ENCODE data around the gene HDAC7.
A peak's percentile ranks its signal among the peaks of the same experiment; 100 is the strongest.

The HDAC7 gene

GRCh38 chr12:47740606-47741339, 78.9 kb downstream of the HDAC7 start:
- Histone ChIP-seq H4K20me1 (ENCODE audit: insufficient read depth, low read length, poor library complexity, severe bottlenecking) (no peaks in the 10 kb centered on the region), H3K36me3 (ENCODE audit: insufficient read depth, low read length) (no peaks in the 10 kb centered on the region), H3K9me2 (replicated peaks; ENCODE audit: low read depth, low read length) (no peaks in the 10 kb centered on the region), H3K9me3 (ENCODE audit: insufficient read depth, low read depth, low read length) (no peaks in the 10 kb centered on the region), H3K4me1 (ENCODE audit: insufficient read depth, low read length, poor library complexity, severe bottlenecking) (peaks cover 42% of the 10 kb centered on the region), H3K9ac (ENCODE audit: low read depth, low read length, poor library complexity, severe bottlenecking) (peak overlapping the region; percentile 77), H2AFZ (ENCODE audit: low read length) (no peak overlapping the region), H3K79me2 (ENCODE audit: insufficient read depth, low read length) (peaks cover 3% of the 10 kb centered on the region; the same call in 1 of the 2 replicates), H3K4me3 (ENCODE audit: low read length, poor library complexity, severe bottlenecking) (peak overlapping the region; percentile 57), H3K27me3 (ENCODE audit: insufficient read depth, low read length, poor library complexity, severe bottlenecking) (no peaks in the 10 kb centered on the region), H3K4me2 (ENCODE audit: low read depth, low read length, poor library complexity, severe bottlenecking) (peak overlapping the region; percentile 88), H3F3A (ENCODE audit: low read depth) (peaks cover 4% of the 10 kb centered on the region; the same call in 1 of the 2 replicates)
- TF ChIP-seq CTCF (conservative IDR thresholded peaks at IDR 0.05; ENCODE audit: low read length): no peak

- peak overlapping the region; percentile 88 for H3K4me2 ChIP-seq (ENCODE audit: low read depth, low read length, poor library complexity, severe bottlenecking)
- no peaks in the 10 kb centered on the region for H3K36me3 ChIP-seq (ENCODE audit: insufficient read depth, low read length)
- H2AFZ ChIP-seq (ENCODE audit: low read length): no peak overlapping the region
- no peaks in the 10 kb centered on the region for H4K20me1 ChIP-seq (ENCODE audit: insufficient read depth, low read length, poor library complexity, severe bottlenecking)
- peak overlapping the region; percentile 77 for H3K9ac ChIP-seq (ENCODE audit: low read depth, low read length, poor library complexity, severe bottlenecking)
- no peaks in the 10 kb centered on the region for H3K27me3 ChIP-seq (ENCODE audit: insufficient read depth, low read length, poor library complexity, severe bottlenecking)
- H3K4me3 ChIP-seq (ENCODE audit: low read length, poor library complexity, severe bottlenecking): no peak overlapping the region
- H3K9me2 ChIP-seq (replicated peaks; ENCODE audit: low read depth, low read length): no peaks in the 10 kb centered on the region
- H3K79me2 ChIP-seq (ENCODE audit: insufficient read depth, low read length): peaks cover 3% of the 10 kb centered on the region; the same call in 1 of the 2 replicates
- H3K4me1 ChIP-seq (ENCODE audit: insufficient read depth, low read length, poor library complexity, severe bottlenecking): peaks cover 42% of the 10 kb centered on the region
- H3F3A ChIP-seq (ENCODE audit: low read depth): peaks cover 4% of the 10 kb centered on the region; the same call in 1 of the 2 replicates
- TF ChIP-seq EZH2phosphoT487 (IDR thresholded peaks at IDR 0.05; ENCODE audit: borderline replicate concordance): no peak
- TF ChIP-seq CTCF (conservative IDR thresholded peaks at IDR 0.05; ENCODE audit: low read length): no peak
- H3K9me3 ChIP-seq (ENCODE audit: insufficient read depth, low read depth, low read length): no peaks in the 10 kb centered on the region
Observed at GRCh38 chr12:47739979-47740378, 79.7 kb downstream of the HDAC7 start.

- Histone ChIP-seq H3K4me2 (ENCODE audit: low read depth, low read length, poor library complexity, severe bottlenecking) (peak overlapping the region; percentile 33), H3K9me3 (ENCODE audit: insufficient read depth, low read depth, low read length) (no peaks in the 10 kb centered on the region), H3K4me3 (ENCODE audit: low read length, poor library complexity, severe bottlenecking) (no peak overlapping the region), H3F3A (ENCODE audit: low read depth) (peaks cover 4% of the 10 kb centered on the region; the same call in 1 of the 2 replicates), H3K79me2 (ENCODE audit: insufficient read depth, low read length) (peaks cover 3% of the 10 kb centered on the region; the same call in 1 of the 2 replicates), H3K27me3 (ENCODE audit: insufficient read depth, low read length, poor library complexity, severe bottlenecking) (no peaks in the 10 kb centered on the region), H3K9me2 (replicated peaks; ENCODE audit: low read depth, low read length) (no peaks in the 10 kb centered on the region), H3K9ac (ENCODE audit: low read depth, low read length, poor library complexity, severe bottlenecking) (peak overlapping the region; percentile 77), H4K20me1 (ENCODE audit: insufficient read depth, low read length, poor library complexity, severe bottlenecking) (no peaks in the 10 kb centered on the region), H3K4me1 (ENCODE audit: insufficient read depth, low read length, poor library complexity, severe bottlenecking) (peaks cover 42% of the 10 kb centered on the region), H2AFZ (ENCODE audit: low read length) (no peak overlapping the region), H3K36me3 (ENCODE audit: insufficient read depth, low read length) (no peaks in the 10 kb centered on the region)
- no peak for TF ChIP-seq CTCF (conservative IDR thresholded peaks at IDR 0.05; ENCODE audit: low read length)
- no peak for TF ChIP-seq EZH2phosphoT487 (IDR thresholded peaks at IDR 0.05; ENCODE audit: borderline replicate concordance)
Observed at GRCh38 chr12:47739297-47739696, 80.4 kb downstream of the HDAC7 start.
